AG04450 (cell line): ENCODE measurements around the gene BCAS1. TPM values are rescaled to one million over a fixed set of nuclear protein-coding genes. Genes with fewer than 3 reads are reported as not detected.

ENCODE experiments used
- CTCF ChIA-PET: fragments of 300-600, 350-600 bp; formaldehyde crosslinking; extraction: SDS; loops from one replicate; lab custom pipeline; 2022; ENCODE audit warnings: antibody characterized with exemption, inconsistent platforms; lab: Charles Lee
- POLR2A ChIA-PET: fragments of 350-600 bp; formaldehyde crosslinking; extraction: SDS; loops from one replicate; lab custom pipeline; 2021; ENCODE audit warnings: antibody characterized with exemption, inconsistent platforms; lab: Yijun Ruan, JAX
- DNase-seq: peaks from one replicate; pipeline ENCODE4 v3.0.0-alpha.2; 2011; ENCODE audit warnings: low read depth, low spot score
- H3K27ac ChIP-seq: one replicate; pipeline ENCODE4 v1.5.1; 2012; ENCODE audit warnings: low read depth, low read length, control low read depth
- H3K27me3 ChIP-seq: one replicate; pipeline ENCODE4 v1.6.0; 2012; ENCODE audit warnings: low read length; ENCODE audit not compliant: control insufficient read depth, insufficient read depth
- H3K4me3 ChIP-seq: 2 replicates; pipeline ENCODE4 v1.5.1; 2011; ENCODE audit warnings: mild to moderate bottlenecking, low read depth, low read length, control low read depth
- H3K9me3 ChIP-seq: 2 replicates; pipeline ENCODE4 v1.5.1; 2012; ENCODE audit warnings: low read length; ENCODE audit not compliant: control insufficient read depth, insufficient read depth
- CTCF ChIP-seq: IDR thresholded peaks from 2 replicates; pipeline ENCODE4 v1.5.1; 2011; ENCODE audit warnings: low read depth, low read length, control low read depth, inconsistent platforms
- polyA plus RNA-seq: library from polyadenylated mRNA; depleted of rRNA; stranded (reverse); fragments of >200 nt; gene quantifications from 2 replicates; pipeline ENCODE4 v1.2.3, GENCODE V29; 2011

The BCAS1 gene
- polyA plus RNA-seq, 1 experiment, result not detected

DNA sequence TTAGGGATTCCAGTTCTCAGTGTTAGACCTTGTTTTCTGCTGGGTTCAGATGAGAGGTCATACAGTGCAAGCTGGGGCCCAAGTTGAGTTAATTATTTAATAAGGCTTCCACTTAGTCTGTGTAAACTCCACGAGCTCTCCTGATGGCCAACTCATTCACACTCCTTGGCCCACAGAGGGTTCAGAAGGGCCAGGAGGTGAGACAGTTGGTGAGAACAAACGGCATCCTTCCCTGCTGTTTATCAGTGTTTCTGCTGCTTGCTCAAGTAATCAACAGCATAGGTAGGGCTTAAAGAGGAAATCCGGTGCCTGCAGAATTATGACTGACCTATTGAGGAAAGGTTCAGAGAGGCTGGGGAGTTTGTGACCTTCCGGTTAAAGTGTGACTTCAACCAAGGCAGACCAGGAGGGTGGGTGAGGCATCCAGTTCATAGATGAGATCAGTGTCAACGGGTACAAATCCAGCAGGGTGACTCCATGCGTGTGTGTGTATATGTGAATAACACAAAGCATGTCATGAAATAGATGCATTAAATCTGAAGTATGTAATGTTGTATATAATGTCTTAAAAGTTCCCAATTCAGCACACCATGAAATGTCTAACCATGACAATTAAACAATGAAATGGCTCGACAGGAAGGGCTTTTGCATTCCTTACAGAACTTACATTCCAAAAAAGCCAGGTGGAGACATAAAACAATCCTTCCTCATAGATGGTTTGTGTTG, 37.4 kb upstream of the BCAS1 start:
- DNase-seq, result no peak
- H3K27me3 ChIP-seq, result no peaks in the 10 kb centered on the region
- H3K27ac ChIP-seq, result no peak overlapping the region
- ChIA-PET CTCF (interaction anchor here (4.9 to 22.6 kb wide), 2 partner anchors 12 to 94 kb away, joined by 79 to 951 read pairs; partner anchors contain the start of gene PFDN4), POLR2A (no interaction called here)
- TF ChIP-seq CTCF, result no peak
- H3K9me3 ChIP-seq, result no peaks in the 10 kb centered on the region
- no peak overlapping the region for H3K4me3 ChIP-seq

DNA sequence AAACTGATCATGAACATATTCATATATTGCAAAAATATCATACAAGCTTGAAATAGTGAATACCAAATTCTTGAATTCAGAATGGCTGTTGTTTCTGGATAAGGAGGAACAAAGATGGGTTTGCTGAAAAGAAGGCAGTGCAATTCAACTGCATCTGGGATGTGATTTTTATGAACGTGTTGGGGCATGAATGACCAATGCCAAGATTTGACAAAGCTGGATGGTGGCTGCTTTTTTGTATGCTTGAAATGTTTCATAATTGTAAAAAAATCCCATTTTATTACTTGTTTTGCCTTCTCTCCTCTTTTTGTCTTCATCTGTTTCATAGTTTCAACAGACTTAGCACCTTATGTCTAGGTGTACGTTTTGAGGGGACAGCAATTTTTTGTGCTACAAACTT, 36.8 kb upstream of the BCAS1 start:
- Histone ChIP-seq H3K9me3 (no peaks in the 10 kb centered on the region), H3K27ac (no peak overlapping the region), H3K27me3 (no peaks in the 10 kb centered on the region), H3K4me3 (no peak overlapping the region)
- TF ChIP-seq CTCF, result no peak
- POLR2A ChIA-PET, result no interaction called here
- no peak for DNase-seq
- CTCF ChIA-PET, result interaction anchor here (1.4 to 22.6 kb wide), 4 partner anchors 8 to 95 kb away, joined by 7 to 951 read pairs (median 44); partner anchors contain the start of gene PFDN4

GRCh38 chr20:54106162-54106561, 35.8 kb upstream of the BCAS1 start:
- ChIA-PET CTCF (interaction anchor here (1.4 to 22.6 kb wide), 6 partner anchors 9 to 542 kb away, joined by 3 to 951 read pairs (median 8); partner anchors contain the start of gene PFDN4), POLR2A (no interaction called here)
- TF ChIP-seq CTCF, result no peak

GRCh38 chr20:54105653-54106052, 35.3 kb upstream of the BCAS1 start:
- ChIA-PET CTCF (interaction anchor here (1.3 to 22.6 kb wide), 8 partner anchors 10 to 544 kb away, joined by 3 to 951 read pairs (median 8); partner anchors contain the start of gene PFDN4), POLR2A (no interaction called here)
- Histone ChIP-seq H3K27ac (no peak overlapping the region), H3K4me3 (no peak overlapping the region), H3K9me3 (no peaks in the 10 kb centered on the region), H3K27me3 (no peaks in the 10 kb centered on the region)
- no peak for DNase-seq
- no peak for TF ChIP-seq CTCF

More at GRCh38 chr20:54106162-54106561, 35.8 kb upstream of the BCAS1 start:
- Histone ChIP-seq H3K4me3 (no peak overlapping the region), H3K27me3 (no peaks in the 10 kb centered on the region), H3K9me3 (no peaks in the 10 kb centered on the region), H3K27ac (no peak overlapping the region)
- DNase-seq, result no peak

DNA sequence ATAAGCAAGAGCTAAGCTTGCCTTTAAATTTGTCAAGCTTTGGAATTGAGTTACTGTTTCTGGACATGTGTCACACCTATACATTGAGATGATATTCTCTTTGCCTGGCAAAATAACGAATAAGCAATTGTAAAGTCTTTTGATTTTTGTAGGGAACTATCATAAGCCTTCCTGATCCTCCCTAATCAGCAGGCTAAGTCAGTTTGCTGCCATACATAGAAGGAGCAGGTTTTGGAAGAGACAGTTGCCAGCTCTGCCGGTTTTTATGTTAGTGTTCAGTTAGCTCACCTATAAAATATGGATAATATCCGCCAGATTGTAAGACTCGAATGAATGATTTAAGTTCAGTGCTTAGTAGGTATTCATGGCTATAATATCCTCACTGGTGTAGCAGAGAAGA, 34.4 kb upstream of the BCAS1 start:
- POLR2A ChIA-PET, result no interaction called here
- CTCF ChIA-PET, result interaction anchor here (0.7 to 22.6 kb wide), 15 partner anchors 9 to 545 kb away, joined by 3 to 951 read pairs (median 4); partner anchors contain the start of gene PFDN4
- Histone ChIP-seq H3K27ac (no peak overlapping the region), H3K9me3 (no peaks in the 10 kb centered on the region), H3K4me3 (no peak overlapping the region), H3K27me3 (no peaks in the 10 kb centered on the region)
- no peak for DNase-seq
- no peak for TF ChIP-seq CTCF
